AG09319 (cell line): ENCODE results near the gene DPF1.
A peak's percentile ranks its signal among the peaks of the same experiment; 100 is the strongest.

Experiments
- DNase-seq: peaks from one replicate; pipeline ENCODE4 v3.0.0-alpha.2; 2010; ENCODE audit warnings: low read depth; ENCODE audit errors: extremely low read depth
- TF ChIP-seq, protein P1 (sequence below): IDR thresholded peaks from 2 replicates; pipeline ENCODE4 v1.5.1; 2011; ENCODE audit warnings: low read depth, mild to moderate bottlenecking, inconsistent platforms, low read length, moderate library complexity

The DPF1 gene

DNA sequence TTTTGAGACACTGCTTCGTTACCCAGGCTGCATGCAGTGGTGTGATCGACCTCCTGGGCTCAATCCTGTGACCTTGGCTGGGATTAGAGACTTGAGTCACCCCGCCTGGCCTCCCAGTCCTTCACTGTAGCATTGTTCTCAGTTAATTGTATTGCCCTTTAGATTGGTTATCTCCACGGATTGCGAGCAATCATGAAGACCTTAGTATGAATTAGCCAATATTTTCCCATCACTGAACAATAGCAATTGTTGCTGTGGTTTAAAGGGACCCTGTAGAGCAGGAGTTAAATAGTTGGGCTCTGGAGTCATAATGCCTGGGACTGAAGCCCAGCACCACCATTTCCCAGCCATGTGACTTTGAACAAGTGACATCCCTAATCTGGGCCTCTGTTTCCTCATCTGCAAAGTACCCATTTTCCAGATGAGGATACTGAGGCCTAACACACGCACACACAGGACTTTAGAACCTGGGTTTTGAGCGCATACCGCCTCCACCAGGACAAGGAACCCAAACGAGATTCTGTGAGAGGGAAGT, 23.8 kb upstream of the DPF1 start:
- no peak for DNase-seq
- TF ChIP-seq, protein P1, sequence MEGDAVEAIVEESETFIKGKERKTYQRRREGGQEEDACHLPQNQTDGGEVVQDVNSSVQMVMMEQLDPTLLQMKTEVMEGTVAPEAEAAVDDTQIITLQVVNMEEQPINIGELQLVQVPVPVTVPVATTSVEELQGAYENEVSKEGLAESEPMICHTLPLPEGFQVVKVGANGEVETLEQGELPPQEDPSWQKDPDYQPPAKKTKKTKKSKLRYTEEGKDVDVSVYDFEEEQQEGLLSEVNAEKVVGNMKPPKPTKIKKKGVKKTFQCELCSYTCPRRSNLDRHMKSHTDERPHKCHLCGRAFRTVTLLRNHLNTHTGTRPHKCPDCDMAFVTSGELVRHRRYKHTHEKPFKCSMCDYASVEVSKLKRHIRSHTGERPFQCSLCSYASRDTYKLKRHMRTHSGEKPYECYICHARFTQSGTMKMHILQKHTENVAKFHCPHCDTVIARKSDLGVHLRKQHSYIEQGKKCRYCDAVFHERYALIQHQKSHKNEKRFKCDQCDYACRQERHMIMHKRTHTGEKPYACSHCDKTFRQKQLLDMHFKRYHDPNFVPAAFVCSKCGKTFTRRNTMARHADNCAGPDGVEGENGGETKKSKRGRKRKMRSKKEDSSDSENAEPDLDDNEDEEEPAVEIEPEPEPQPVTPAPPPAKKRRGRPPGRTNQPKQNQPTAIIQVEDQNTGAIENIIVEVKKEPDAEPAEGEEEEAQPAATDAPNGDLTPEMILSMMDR: no peak

DNA sequence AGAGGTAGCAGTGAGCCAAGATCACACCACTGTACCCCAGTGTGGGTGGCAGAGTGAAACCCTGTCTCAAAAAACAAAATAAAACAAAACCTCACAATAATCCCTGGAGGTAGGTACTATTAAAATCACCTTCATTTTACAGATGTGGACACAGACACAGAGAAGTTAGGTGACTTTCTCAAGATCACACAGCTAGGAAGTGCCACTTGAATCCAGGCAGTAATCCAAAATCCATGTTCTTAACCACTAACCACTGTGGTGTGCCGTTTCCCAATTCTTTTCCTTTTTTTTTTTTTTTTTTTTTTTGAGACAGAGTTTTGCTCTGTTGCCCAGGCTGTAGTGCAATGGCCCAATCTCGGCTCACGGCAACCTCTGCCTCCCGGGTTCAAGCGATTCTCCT, 23.1 kb upstream of the DPF1 start:
- DNase-seq: no peak
- TF ChIP-seq, protein P1: no peak

GRCh38 chr19:38245826-38246498, 21.9 kb upstream of the DPF1 start:
- TF ChIP-seq, protein P1: no peak
- DNase-seq: no peak

- TF ChIP-seq, protein P1: no peak
- DNase-seq: no peak
Measured at GRCh38 chr19:38243279-38243673, 19.3 kb upstream of the DPF1 start.

GRCh38 chr19:38239816-38240215, 15.8 kb upstream of the DPF1 start:
- no peak for DNase-seq
- TF ChIP-seq, protein P1: no peak

DNA sequence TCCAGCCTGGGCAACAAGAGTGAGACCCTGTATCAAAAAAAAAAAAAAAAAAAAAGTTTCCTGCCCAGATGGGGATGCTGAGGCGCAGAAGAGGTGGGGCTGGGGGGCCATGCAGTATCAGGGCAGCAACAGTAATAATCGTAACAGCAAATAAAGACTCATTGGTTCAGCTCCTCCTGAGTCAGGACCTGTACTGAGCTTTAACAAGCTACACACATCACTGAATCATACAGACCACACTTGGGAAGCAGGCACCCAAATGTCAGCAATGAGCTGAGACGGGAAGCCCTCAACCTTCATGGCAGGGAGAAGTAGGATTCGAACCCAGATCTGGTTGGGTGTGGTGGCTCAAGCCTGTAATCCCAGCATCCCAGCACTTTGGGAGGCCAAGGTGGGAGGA, 10.6 kb upstream of the DPF1 start:
- DNase-seq: no peak
- TF ChIP-seq, protein P1: no peak

GRCh38 chr19:38233740-38234251, 9.8 kb upstream of the DPF1 start:
- no peak for DNase-seq
- TF ChIP-seq, protein P1: peak; percentile 82
